ENCODE results near the gene TEN1.

Gene TEN1

GRCh38 chr17:76007850-76008165 lies 28.8 kb downstream of the TEN1 start:
- no peak for FAIRE-seq
- TF ChIP-seq CTCF (IDR thresholded peaks at IDR 0.05; ENCODE audit: insufficient read depth, missing control alignments), result no peak
- DNase-seq (ENCODE audit: insufficient read length, low spot score), result no peak

- no peak for FAIRE-seq
- TF ChIP-seq CTCF (IDR thresholded peaks at IDR 0.05; ENCODE audit: insufficient read depth, missing control alignments), result no peak
- no peak for DNase-seq (ENCODE audit: insufficient read length, low spot score)
Observed at GRCh38 chr17:76008208-76008607, 29.2 kb downstream of the TEN1 start.

GRCh38 chr17:76008630-76009425 lies 29.8 kb downstream of the TEN1 start:
- no peak for TF ChIP-seq CTCF (IDR thresholded peaks at IDR 0.05; ENCODE audit: insufficient read depth, missing control alignments)
- FAIRE-seq, result no peak

GRCh38 chr17:76009447-76009846 lies 30.4 kb downstream of the TEN1 start:
- no peak for TF ChIP-seq CTCF (IDR thresholded peaks at IDR 0.05; ENCODE audit: insufficient read depth, missing control alignments)
- no peak for DNase-seq (ENCODE audit: insufficient read length, low spot score)
- FAIRE-seq, result no peak

More at GRCh38 chr17:76008630-76009425, 29.8 kb downstream of the TEN1 start:
- no peak for DNase-seq (ENCODE audit: insufficient read length, low spot score)

GRCh38 chr17:76009969-76010661 lies 31.1 kb downstream of the TEN1 start:
- no peak for FAIRE-seq

GRCh38 chr17:76011951-76012350 lies 32.9 kb downstream of the TEN1 start:
- FAIRE-seq, result no peak
- no peak for TF ChIP-seq CTCF (IDR thresholded peaks at IDR 0.05; ENCODE audit: insufficient read depth, missing control alignments)
- DNase-seq (ENCODE audit: insufficient read length, low spot score), result no peak

More at GRCh38 chr17:76009969-76010661, 31.1 kb downstream of the TEN1 start:
- no peak for TF ChIP-seq CTCF (IDR thresholded peaks at IDR 0.05; ENCODE audit: insufficient read depth, missing control alignments)
- no peak for DNase-seq (ENCODE audit: insufficient read length, low spot score)

- DNase-seq (ENCODE audit: insufficient read length, low spot score), result no peak
- no peak for FAIRE-seq
- no peak for TF ChIP-seq CTCF (IDR thresholded peaks at IDR 0.05; ENCODE audit: insufficient read depth, missing control alignments)
Observed at GRCh38 chr17:76013377-76013932, 34.4 kb downstream of the TEN1 start.

All from D721Med (cell line).